Stimulated activated CD4-positive, alpha-beta T cell treated with anti-CD3 and anti-CD28 coated beads, Interleukin-15, amount 100 ng/mL, for 24 hours (primary cell): ENCODE results near the gene TMEM247.

Experiments used
- DNase-seq: peaks from one replicate; pipeline ENCODE4 v3.0.0-alpha.2; 2020

The TMEM247 gene

DNA sequence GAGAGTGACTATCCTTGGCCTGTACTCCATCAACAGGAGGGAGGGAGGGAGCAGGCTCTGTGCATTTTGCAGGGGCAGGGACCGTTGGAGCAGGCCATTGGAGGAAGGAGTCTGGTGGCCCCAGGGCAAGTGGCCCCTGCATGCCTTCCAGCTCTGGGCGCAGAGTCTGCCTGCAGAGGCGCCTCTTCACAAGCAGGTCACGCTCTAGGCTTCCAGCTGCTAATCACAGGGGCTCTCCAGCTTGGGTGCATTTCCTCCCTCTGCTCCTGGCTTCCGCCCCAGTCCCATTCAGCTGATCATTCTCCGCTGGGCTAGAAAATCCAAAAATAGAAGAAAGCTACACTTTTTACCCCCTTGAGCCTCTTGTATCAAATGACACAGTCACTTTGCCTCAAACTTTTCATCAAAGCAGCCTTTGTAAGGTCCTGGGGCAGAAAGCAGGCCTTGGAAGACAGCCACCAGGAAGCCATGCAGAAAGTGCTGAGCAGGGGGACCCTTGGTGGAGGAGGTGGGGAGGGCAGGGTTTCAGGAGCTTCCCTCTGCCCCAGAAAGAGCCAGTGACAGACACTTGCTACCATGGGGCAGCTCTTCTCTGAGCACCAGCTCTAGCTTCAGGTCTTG lies 11.3 kb downstream of the TMEM247 start:
- no peak for DNase-seq

DNA sequence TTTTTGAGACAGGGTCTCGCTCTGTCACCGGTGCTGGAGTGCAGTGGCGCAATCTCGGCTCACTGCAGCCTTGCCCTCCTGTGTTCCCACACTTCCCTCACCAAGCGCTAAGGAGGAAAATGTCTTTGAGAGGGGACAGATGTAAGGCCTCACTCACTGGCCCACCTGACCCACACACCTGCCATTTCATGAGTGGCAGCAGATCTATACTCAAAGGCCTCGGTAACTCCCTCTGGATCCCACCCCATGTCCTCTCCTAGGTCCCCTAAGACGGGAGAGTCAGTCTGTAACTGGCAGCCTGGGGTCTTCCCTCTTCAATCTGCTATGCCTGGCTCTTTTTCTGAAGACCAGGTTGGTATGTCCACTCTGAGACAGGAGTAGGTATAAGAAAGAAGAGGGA lies 12.9 kb downstream of the TMEM247 start:
- DNase-seq: no peak

DNA sequence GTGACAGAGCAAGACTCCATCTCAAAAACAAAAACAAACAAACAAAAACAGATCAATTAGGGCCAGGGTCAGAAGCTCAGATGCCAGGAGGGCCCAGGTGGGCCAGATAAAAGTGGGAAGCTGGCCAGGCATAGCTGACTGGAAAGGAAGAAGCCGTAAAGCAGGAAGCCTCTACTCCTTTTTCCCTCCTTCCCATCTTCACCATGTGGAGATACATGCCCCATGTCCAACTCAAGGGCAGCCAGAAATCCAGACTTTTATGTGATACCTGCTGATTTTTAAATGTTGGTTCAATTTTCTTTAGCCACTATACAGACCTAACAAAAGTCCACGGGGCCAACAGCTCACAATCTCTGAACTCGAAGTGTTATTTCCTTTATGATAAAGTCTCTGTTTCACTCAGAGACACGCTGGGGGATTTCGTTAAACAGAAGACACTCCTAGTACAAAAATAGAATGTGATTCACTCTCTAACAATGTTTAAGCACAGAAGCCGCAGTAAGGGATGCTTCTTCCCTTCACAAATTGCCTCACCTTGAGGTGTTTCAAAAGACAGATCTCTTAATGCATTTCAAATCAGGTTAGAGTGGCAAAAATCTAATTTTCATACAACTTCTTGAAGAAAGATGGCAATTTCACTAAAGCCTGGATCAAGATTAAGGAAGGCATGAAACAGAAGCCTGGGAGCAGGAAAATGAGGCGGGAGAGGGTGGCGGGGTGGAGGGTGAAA lies 14.0 kb downstream of the TMEM247 start:
- DNase-seq: no peak

DNA sequence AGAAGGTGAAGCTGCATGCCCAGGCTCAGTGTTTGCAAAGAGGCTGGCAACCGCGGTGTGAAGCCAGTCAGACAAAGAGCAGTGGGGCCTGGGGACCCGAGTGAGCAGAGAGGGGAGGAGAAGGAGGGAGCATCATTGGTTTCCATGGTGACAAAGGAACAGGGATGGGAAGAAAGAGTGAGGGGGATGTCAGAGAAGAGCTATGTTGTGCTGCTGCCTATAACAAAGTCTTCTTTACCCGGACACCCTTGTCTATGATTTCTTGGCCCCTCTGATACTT lies 14.5 kb downstream of the TMEM247 start:
- DNase-seq: no peak

DNA sequence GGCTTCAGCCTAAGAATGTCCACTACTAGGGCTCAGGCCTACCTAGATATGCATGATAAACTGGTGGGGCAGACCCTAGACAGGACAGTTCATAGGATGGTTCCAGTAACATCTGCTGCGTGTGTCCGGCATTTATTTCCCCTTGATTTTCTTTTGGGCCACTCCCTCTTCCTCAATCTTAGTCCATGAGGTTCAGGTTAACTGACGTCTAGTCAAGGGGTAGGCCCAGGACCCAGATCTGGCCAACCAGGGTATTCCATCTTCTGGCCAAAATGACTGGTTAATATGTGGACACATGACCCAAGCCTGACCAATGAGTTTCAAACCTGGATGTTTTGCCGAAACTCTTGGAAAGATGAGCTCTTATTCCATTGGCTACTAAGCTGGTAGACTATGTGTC lies 15.2 kb downstream of the TMEM247 start:
- DNase-seq: no peak

DNA sequence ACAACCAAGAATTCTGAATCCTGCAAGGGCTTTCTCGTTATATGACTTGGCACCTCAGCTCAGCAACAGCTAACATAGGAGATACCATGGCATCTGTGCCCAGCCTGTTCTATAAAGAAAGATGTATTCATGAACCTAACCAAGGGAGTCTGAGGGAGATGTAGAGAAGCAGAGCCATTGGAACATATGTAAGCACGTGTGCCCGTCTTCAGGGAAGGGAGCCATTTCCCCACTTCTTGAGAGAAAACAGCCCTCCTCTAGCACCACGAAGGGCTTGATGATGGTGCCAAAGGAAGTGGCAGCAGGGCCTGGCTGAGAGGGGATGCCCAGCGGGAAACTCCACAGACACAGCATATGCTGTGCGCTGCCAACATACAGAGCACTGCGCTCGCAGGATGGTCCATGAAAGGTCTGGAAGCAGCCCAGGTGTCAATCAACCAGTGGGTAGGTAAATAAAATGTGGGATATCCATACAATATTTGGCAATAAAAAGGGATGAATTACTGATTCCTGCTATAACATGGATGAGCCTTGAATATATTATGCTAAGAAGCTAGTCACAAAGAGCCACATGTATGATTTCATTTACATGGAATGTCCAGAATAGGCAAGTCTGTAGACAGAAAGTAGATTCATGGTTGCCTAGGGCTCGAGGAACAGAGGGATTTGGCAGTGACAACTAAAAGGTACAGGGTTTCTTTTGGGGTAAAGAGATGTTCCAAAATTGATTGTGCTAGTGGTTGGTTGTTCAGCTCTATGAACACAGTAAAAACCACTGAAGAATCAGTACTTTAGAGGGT lies 16.1 kb downstream of the TMEM247 start:
- DNase-seq: no peak

DNA sequence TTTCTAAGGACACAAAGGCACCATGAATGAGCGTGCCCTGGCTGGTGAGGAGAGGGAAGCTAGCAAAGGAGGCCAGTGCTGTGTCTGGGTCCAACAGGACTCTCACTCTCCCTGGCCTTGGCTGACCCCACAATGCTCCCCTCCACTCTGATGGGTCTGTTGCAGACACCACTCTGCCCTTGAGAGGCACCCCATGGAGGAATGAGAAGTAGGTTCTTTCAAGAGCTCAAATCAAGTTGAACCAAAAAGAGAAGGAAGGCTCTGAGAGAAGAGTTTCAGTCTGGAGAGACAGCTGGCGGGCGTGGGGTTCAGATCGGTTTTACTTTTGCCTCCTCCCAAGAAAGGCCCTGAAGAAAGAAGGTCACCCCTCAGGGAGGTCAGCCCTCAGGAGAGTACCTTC lies 18.4 kb downstream of the TMEM247 start:
- no peak for DNase-seq

DNA sequence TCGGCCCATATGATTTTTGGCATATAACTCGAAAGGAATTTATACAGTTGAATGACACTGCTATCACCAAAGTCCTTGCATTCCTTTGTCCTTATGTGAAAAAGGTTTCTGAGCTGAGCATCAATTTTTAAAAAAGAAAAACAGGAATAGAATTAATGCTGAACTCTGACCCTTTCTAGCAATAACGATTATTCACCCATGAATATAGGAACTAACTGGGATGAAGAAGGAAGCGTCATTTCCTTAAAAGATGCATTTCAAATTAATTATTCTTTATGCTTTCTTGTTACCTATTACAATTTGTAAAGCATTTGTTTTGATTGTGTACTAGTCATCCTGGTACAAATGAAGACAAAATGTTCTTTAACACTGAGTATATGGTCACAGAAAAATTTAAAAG lies 19.3 kb downstream of the TMEM247 start:
- no peak for DNase-seq

DNA sequence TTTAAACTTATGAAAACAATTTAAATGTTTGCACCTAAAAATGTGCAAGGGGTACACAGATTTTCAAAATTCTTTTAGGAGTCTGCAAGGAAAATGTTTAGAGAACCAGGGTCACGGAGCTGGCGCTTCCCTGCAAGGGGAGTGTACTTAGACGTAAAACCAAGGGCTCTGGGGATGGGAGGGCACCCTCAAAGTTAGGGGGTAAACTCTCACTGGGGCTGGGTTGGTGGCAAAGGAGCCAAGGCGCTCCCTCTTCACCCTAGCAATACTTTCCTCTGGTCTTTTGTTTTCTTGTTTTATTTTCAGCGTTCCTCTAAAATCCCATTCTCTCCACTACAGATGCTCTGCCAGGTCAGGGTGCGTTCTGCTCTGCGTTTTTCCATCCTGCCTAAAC lies 20.0 kb downstream of the TMEM247 start:
- no peak for DNase-seq

DNA sequence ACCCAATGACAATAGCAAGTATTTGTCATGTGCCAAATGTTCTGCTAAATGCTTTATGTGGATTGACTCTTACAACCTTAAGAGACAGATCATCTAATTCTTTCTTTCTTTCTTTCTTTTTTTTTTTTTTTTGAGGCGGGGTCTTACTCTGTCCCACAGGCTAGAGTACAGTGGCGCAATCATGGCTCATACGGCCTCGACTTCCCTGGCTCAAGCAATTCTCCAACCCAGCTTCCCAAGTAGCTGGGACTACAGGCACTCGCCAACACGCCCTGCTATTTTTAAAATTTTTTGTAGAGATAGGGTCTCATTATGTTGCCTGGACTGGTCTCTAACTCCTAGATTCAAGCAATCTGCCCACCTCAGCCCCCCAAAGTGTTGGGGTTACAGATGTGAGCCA lies 21.4 kb downstream of the TMEM247 start:
- DNase-seq: no peak

DNA sequence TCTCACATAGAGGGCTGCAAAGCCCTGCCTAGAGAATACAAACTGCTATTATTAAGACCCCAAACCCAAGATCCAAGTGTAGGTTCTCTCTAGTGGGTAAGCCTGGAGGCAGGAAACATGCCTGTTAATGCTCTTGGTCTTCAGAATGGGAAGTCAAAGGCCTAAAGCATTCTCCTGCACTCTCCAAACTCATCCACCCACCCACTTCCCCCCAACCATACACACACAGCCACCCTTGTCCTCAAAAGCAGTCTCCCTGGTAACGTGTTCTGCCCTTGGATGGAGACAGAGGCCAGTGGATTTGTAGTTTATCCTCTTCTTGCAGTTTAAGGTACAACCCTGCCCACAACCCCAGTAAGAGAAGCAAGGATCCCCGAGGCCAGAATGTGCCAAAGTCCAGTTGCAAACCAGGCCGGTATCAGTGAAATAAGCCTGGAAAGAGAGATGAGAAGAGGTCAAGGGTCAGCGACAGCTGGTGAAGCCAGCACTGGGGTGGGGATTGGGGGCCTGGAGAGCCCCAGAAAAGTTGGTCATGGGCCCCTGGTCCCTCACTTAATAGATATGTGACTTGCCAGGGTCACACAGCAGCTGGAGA lies 23.0 kb downstream of the TMEM247 start:
- no peak for DNase-seq

DNA sequence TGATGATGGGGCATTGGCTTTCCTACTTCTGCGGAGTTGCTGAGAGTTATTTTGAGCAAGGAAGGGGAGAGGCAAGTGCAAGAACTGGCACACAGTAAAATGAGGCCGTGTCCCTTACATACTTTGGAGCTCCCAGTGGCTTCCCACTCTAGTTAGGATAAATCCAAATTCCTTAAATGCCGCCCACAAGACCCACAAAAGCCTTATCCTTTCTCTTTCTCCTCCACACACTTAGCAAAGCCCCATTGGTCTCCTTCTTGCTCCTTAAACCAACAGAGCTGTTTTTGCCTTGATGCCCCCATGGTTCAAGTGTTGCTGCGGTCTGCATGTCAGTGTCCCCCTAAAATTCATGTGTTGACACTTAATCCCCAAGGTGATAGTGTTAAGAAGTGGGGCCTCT lies 24.3 kb downstream of the TMEM247 start:
- no peak for DNase-seq

DNA sequence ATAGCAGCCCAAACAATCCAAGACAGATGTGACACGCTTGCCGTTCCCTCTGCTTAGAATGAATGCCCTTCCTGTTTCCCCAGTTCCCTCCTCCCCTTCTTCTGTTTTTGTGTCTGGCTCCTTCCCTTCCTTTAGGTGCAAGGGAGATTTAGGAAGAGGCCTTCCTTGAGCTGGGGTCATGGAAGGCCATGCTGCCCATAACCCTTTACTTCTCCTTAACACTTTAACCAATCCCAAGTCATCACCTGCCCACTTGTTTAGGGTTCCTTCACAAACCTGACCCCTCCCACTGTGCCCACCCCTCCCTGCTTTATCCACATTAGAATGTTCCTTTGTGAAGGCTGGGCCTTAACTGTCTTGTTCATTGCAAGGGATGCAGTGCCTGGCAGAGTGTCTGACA lies 24.9 kb downstream of the TMEM247 start:
- no peak for DNase-seq

DNA sequence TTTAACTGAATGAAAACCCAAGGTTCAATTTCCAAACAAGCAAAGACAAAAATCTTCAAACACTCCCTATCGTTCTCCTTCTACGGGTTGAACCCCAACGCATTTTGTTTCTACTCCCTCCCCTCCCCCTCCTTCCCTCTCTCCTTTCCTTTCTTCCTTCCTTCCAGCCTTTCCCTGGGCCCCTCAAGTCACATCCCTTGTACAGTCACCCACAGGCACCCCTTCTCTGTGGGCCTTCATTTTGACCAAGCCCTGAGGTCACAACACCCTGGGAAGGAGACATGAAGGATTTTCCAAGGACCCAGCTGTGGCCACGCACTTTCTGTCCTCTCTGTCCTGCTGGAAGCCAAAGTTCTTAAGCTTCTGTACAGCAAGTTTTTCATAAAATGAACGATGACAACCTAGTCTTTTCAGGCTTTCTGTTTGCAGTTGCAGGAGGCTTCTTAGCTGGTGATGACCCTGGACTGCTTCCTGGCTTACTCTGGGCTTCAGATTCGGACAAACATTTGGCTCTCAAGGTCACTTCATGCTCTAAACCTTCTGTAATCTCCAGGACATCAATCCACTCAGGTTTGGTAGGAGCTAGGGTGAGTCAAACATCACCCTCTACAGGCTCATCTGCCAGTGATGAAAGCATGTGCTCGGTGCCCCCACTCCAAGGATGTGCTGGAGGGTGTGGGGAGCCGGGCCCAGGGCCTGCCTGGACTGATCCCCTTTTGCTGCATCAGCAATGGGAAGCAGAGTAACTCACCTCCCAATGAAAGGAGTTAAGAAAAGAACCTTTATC lies 25.5 kb downstream of the TMEM247 start:
- DNase-seq: no peak

DNA sequence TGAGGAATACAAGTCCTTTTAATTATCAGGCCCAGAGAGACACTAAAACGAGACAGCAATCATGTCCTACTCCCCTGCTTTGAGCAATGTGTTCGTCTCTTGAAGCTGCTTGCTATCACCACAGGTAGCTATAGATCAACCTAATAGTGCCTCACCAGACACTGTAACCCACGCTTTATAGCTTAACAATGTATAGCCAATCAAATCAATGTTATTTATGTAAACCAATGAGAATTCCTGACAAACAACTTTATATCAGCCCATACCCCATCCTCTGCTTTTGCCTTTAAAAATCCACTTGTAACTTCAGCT lies 26.1 kb downstream of the TMEM247 start:
- no peak for DNase-seq

DNA sequence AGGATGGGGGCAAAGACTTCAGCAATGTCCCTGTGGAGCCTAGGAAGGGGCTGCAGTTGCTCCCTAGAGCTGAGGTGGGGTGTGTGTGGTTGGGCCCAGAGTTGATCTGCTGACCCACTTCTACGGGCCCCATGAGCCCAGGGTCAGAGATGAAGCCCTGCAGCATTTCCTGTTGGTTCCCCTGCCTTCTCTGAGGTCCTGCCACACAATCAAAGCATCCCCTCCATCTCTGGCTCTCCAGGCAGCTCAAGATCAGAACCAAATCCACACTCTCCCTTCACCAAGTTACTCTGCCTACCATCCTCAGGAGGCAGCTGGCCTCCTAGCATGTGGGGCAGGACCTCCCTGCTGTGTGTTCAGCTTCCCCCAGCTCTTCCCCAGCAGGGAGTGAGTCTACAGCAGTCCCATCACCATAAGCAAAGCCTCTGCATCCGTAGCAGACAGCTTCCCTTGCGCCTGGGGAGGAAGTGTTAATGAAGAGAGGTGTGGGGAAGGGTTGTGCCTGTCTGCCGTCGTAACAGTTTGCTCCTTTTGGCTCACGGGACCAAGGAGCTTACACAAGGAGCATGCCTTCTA lies 26.9 kb downstream of the TMEM247 start:
- no peak for DNase-seq

DNA sequence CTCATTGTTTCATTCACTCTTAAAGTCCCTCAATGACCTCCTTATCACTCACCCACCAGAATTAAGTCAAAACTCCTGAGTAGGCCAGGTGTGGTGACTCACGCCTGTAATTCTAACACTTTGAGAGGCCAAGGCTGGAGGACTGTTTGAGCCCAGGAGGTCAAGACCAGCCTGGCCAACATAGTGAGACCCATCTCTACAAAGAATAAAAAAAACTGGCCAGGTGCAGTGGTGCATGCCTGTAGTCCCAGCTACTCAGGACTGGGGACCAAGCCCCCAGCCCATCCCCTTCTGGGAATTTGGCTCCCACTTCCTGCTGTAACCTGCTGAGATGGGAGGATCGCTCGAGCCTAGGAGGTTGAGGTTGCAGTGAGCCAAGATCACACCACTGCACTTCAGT lies 28.9 kb downstream of the TMEM247 start:
- no peak for DNase-seq

DNA sequence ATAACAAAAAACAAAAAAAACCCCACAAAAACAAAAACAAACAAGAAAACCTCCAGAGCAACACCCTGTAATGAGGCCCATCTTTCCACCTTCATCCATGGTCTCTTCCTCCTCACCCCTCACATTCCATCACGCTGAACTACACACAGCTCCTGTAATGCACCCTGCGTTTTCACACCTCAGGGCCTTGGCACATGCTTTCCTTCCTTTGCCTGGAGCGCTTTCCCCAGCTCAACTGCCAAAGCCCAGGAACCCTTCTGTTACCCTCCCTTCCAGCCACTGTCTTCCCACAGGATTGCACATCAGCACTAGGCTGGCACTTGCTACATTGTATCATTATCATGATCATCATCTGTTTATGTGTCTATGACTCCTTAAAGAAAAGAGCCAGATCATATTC lies 29.4 kb downstream of the TMEM247 start:
- no peak for DNase-seq

DNA sequence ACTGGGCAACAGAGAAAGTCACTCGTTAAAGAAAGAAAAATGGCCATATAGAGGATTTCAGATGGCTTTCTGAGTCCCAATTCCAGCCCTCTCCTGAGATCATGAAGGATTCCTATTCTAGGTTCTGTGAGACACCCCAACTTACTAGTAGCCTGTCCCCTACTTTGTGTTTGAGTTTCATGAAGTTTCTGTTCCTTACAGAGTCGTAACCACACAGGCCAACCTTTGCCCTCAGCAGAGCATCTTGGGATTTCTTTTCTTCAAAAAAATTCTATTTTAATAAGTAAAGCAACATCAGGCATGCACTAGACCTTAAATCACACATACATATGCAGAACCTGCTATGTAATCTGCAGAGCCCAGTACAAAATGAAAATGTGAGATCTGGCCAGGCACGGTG lies 30.4 kb downstream of the TMEM247 start:
- DNase-seq: no peak

DNA sequence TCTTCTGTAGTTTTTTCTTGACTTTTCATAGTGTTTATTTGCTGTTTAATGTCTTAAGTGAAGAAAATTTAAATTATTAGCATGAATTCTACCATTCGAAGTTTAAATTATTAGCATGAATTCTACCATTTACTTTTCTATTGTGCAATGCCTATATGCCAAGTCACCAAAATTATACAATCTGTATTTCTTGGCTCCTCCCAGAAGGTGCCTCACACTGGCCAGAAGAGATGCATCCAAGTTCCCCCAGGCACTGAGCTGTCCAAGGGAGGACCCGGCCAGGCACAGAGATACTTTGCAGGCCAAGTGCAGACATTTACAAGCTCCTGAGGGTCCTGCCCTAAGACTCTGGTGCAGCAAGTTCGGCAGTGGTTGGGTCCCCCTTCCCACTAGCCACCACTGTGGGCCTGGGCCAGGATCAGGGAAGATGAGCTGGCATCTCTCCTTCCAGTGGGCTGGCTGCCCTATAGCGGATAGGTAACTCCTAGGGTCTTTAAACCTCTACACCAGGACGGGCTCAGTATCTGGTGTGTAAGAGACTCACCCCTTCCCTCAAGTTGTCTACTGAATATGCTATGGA lies 31.3 kb downstream of the TMEM247 start:
- no peak for DNase-seq

DNA sequence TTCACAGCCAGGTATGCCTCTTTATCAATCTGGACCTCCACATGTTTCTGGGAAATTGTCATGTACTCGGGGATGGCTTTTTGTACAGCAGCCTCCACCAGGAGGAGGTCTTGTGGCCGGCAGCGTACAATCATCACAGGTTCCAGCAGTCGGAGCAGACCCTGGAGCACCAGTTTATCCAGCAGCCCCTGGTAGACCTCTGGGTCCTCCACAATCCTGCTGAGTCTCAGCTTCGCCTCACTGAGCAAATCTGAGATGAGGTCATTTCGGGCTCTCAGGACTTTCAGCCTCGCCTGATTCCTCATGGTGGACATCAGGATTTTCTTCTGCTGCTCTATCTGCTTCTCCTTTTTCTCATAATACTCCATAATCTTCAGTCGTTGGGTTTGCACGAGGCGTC lies 32.8 kb downstream of the TMEM247 start:
- no peak for DNase-seq

DNA sequence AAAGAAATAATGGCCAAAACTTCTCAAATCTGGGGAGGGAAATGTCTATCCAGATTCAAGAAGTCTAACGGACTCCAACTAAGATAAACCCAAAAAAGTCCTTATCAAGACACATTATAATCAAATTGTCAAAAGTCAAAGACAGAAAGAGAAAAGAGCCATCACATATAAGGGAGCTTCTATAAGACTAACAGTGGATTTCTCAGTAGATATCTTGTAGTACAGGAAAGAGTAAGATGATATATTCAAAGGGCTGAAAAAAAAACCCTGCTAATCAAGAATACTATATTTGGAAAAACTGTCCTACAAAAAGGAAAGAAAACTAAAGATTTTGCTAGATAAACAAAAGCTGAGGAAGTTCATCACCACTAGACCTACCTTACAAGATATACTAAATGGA lies 35.4 kb downstream of the TMEM247 start:
- DNase-seq: no peak

DNA sequence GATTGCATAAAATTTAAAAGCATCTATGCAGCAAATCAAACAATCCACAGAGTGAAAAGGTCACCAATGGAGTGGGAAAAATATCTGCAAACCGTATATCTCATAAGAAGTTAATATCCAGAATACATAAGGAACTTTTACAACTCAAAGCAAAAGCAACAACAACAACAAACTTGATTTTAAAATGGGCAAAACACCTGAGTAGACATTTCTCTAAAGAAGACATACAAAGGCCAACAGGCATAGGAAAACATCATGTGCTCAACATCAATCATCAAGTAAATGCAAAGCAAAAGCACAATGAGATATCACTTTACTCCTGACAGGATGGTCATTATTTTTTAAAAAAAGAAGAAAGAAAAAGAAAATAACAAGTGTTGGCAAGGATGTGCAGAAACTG lies 38.1 kb downstream of the TMEM247 start:
- DNase-seq: no peak
